GM23338 (cell line): ENCODE data around the gene NKAIN2. TPM values are rescaled to one million over a fixed set of nuclear protein-coding genes. Genes with fewer than 3 reads are reported as not detected.

Experiments used
- ATAC-seq: fragments of 200-7000 bp; cut with Tn5 transposase; 3 replicates; pipeline ENCODE4 v1.9.1; 2020
- DNase-seq: peaks from one replicate; pipeline ENCODE4 v3.0.0-alpha.2; 2015; ENCODE audit warnings: low spot score
- H2AFZ ChIP-seq: fragments of 200-600 bp; sonication (generic); 2 replicates; pipeline ENCODE4 v1.8.0; 2016; ENCODE audit warnings: antibody characterized with exemption, mild to moderate bottlenecking, moderate library complexity
- H3F3A ChIP-seq: fragments of 200-600 bp; sonication (generic); replicated peaks from 2 replicates; pipeline ENCODE4 v1.8.0; 2017; ENCODE audit warnings: antibody characterized with exemption, mixed run types, low read depth
- H3K27ac ChIP-seq: fragments of 200-600 bp; sonication (generic); 2 replicates; pipeline ENCODE4 v1.6.1; 2016; ENCODE audit warnings: low read depth
- H3K27me3 ChIP-seq: fragments of 200-600 bp; sonication (generic); 2 replicates; pipeline ENCODE4 v1.8.0; 2016; ENCODE audit warnings: mild to moderate bottlenecking, mixed run types, moderate library complexity; ENCODE audit not compliant: insufficient read depth
- H3K36me3 ChIP-seq: fragments of 200-600 bp; sonication (generic); 2 replicates; pipeline ENCODE4 v1.8.0; 2016; ENCODE audit warnings: mild to moderate bottlenecking; ENCODE audit not compliant: insufficient read depth
- H3K4me1 ChIP-seq: fragments of 200-600 bp; sonication (generic); 2 replicates; pipeline ENCODE4 v1.8.0; 2016; ENCODE audit warnings: mild to moderate bottlenecking, moderate library complexity; ENCODE audit not compliant: insufficient read depth
- H3K4me2 ChIP-seq: fragments of 200-600 bp; sonication (generic); 2 replicates; pipeline ENCODE4 v1.7.1; 2017; ENCODE audit warnings: mixed run types
- H3K4me3 ChIP-seq: fragments of 200-600 bp; sonication (generic); 2 replicates; pipeline ENCODE4 v1.6.1; 2016; ENCODE audit warnings: mixed run types
- H3K79me2 ChIP-seq: fragments of 200-600 bp; sonication (generic); replicated peaks from 2 replicates; pipeline ENCODE4 v1.8.0; 2017; ENCODE audit warnings: mild to moderate bottlenecking; ENCODE audit not compliant: insufficient read depth
- H3K9me2 ChIP-seq: fragments of 200-600 bp; sonication (generic); 2 replicates; pipeline ENCODE4 v1.8.0; 2017; ENCODE audit not compliant: insufficient read depth
- H4K20me1 ChIP-seq: fragments of 200-600 bp; sonication (generic); replicated peaks from 2 replicates; pipeline ENCODE4 v1.8.0; 2017; ENCODE audit warnings: mild to moderate bottlenecking; ENCODE audit not compliant: insufficient read depth
- H3K27ac Mint-ChIP-seq: 2 replicates; pipeline ENCODE4 v1.8.0; 2020; ENCODE audit warnings: inconsistent platforms, mild to moderate bottlenecking, moderate library complexity, mixed read lengths
- H3K27me3 Mint-ChIP-seq: 3 replicates; pipeline ENCODE4 v1.8.0; 2022; ENCODE audit warnings: low read depth, mild to moderate bottlenecking, moderate library complexity, mixed read lengths, inconsistent platforms; ENCODE audit not compliant: insufficient read depth, poor library complexity
- H3K36me3 Mint-ChIP-seq: 3 replicates; pipeline ENCODE4 v1.8.0; 2021; ENCODE audit warnings: low read depth, mild to moderate bottlenecking, inconsistent platforms, moderate library complexity, mixed read lengths
- H3K4me1 Mint-ChIP-seq: 3 replicates; pipeline ENCODE4 v1.8.0; 2020; ENCODE audit warnings: mild to moderate bottlenecking, inconsistent platforms, mixed read lengths
- H3K4me3 Mint-ChIP-seq: 3 replicates; pipeline ENCODE4 v1.8.0; 2021; ENCODE audit warnings: moderate library complexity, mild to moderate bottlenecking, inconsistent platforms, mixed read lengths
- H3K9me3 Mint-ChIP-seq: 3 replicates; pipeline ENCODE4 v1.8.0; 2020; ENCODE audit warnings: moderate library complexity, mild to moderate bottlenecking, inconsistent platforms, mixed read lengths
- CREB1 ChIP-seq: fragments of 250-450 bp; sonication (Bioruptor Pico); IDR thresholded peaks from 2 replicates; pipeline ENCODE4 v1.5.0; 2020; ENCODE audit warnings: low read depth, mild to moderate bottlenecking, moderate library complexity
- ETS1 ChIP-seq: IDR thresholded peaks from 2 replicates; pipeline ENCODE4 v1.6.1; 2016; ENCODE audit warnings: antibody characterized with exemption
- EZH2 ChIP-seq: fragments of 200-600 bp; sonication (generic); IDR thresholded peaks from one replicate; pipeline ENCODE4 v1.8.0; 2017; ENCODE audit warnings: antibody characterized with exemption, mild to moderate bottlenecking, low read depth; ENCODE audit not compliant: unreplicated experiment
- JUNB ChIP-seq: IDR thresholded peaks from one replicate; pipeline ENCODE4 v1.6.1; 2016; ENCODE audit warnings: antibody characterized with exemption; ENCODE audit not compliant: unreplicated experiment
- NANOG ChIP-seq: IDR thresholded peaks from 2 replicates; pipeline ENCODE4 v1.6.1; 2016; ENCODE audit warnings: antibody characterized with exemption, borderline replicate concordance
- STAT1 ChIP-seq: IDR thresholded peaks from one replicate; pipeline ENCODE4 v1.6.1; 2016; ENCODE audit warnings: antibody characterized with exemption; ENCODE audit not compliant: unreplicated experiment
- ZNF114 ChIP-seq: fragments of 250-450 bp; sonication (Bioruptor Pico); IDR thresholded peaks from 2 replicates; pipeline ENCODE4 v1.5.0; 2020; ENCODE audit warnings: mild to moderate bottlenecking, moderate library complexity
- ZNF331 ChIP-seq: fragments of 250-450 bp; sonication (Bioruptor Pico); IDR thresholded peaks from 2 replicates; pipeline ENCODE4 v1.5.0; 2020; ENCODE audit warnings: low read depth, mild to moderate bottlenecking, moderate library complexity
- polyA plus RNA-seq: library from polyadenylated mRNA; unstranded; fragments of >200 nt; fragmentation: Nextera tagmentation; extraction: Ambion mirVana; gene quantifications from 2 replicates; pipeline ENCODE4 v1.2.1, GENCODE V29; 2016
- total RNA-seq: library from RNA; depleted of rRNA; stranded (reverse); fragments of >200 nt; shearing (Covaris generic); gene quantifications from 2 replicates; pipeline ENCODE4 v1.2.3, GENCODE V29; 2014
- TF ChIP-seq, protein P1 (sequence below), 2 experiments: fragments of 200-600 bp in 1 of 2; sonication (generic) in 1 of 2; conservative IDR thresholded peaks; 2 replicates each; pipeline versions ENCODE4 v1.5.1 to v1.6.1; 2016 to 2017; ENCODE audit warnings: antibody characterized with exemption in 2 of 2, low read depth in 2 of 2, mild to moderate bottlenecking in 2 of 2, moderate library complexity in 1 of 2
- TF ChIP-seq, protein P2 (sequence below): fragments of 250-450 bp; sonication (Bioruptor Pico); IDR thresholded peaks from 2 replicates; pipeline ENCODE4 v1.5.0; 2020; ENCODE audit warnings: mild to moderate bottlenecking, moderate library complexity

The NKAIN2 gene
- total and polyA plus RNA-seq, 2 experiments from 2014 or later, result 0.39 to 1.1 TPM

DNA sequence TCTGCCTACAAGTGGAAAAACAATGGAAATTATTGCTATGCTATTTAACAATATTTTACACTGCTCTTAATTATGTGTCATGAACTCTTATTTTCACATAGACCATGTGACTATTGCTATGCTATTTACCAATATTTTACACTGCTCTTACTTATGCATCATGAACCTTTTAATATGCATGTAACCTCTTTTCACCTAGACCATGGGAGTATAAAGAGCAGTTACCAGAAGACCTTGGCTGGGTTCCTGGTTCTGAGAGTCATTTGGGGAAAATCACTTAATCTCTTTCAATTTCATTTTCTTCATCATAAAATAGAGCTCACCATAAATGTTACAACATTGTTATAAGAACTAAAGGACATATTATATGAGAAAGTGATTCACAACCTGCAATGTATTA, 934.8 kb downstream of the NKAIN2 start (continued):
- TF ChIP-seq, protein P1, sequence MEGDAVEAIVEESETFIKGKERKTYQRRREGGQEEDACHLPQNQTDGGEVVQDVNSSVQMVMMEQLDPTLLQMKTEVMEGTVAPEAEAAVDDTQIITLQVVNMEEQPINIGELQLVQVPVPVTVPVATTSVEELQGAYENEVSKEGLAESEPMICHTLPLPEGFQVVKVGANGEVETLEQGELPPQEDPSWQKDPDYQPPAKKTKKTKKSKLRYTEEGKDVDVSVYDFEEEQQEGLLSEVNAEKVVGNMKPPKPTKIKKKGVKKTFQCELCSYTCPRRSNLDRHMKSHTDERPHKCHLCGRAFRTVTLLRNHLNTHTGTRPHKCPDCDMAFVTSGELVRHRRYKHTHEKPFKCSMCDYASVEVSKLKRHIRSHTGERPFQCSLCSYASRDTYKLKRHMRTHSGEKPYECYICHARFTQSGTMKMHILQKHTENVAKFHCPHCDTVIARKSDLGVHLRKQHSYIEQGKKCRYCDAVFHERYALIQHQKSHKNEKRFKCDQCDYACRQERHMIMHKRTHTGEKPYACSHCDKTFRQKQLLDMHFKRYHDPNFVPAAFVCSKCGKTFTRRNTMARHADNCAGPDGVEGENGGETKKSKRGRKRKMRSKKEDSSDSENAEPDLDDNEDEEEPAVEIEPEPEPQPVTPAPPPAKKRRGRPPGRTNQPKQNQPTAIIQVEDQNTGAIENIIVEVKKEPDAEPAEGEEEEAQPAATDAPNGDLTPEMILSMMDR (conservative IDR thresholded peaks at IDR 0.05; ENCODE audit: low read depth in 2 of 2), result no peak
- TF ChIP-seq JUNB (no peak), EZH2 (no peak)

- ATAC-seq (no peak), DNase-seq (no peak)
- Histone ChIP-seq H3K4me1 (no peaks in the 10 kb centered on the region), H3K27ac (no peak overlapping the region), H3K36me3 (no peaks in the 10 kb centered on the region), H3K27me3 (no peaks in the 10 kb centered on the region), H3K4me2 (no peak overlapping the region), H3K4me3 (no peak overlapping the region), H3F3A (no peaks in the 10 kb centered on the region), H4K20me1 (no peaks in the 10 kb centered on the region), H3K9me2 (0 out of 2 replicates have a peak, but pooled peaks cover 14% of the 10 kb centered on the region), H2AFZ (no peak overlapping the region), H3K79me2 (no peaks in the 10 kb centered on the region)
- H3K27ac Mint-ChIP-seq, result no peak overlapping the region
- H3K36me3 Mint-ChIP-seq, result no peaks in the 10 kb centered on the region
- H3K9me3 Mint-ChIP-seq, result peaks cover 4% of the 10 kb centered on the region; the same call in 1 of the 3 replicates
- TF ChIP-seq, protein P2, sequence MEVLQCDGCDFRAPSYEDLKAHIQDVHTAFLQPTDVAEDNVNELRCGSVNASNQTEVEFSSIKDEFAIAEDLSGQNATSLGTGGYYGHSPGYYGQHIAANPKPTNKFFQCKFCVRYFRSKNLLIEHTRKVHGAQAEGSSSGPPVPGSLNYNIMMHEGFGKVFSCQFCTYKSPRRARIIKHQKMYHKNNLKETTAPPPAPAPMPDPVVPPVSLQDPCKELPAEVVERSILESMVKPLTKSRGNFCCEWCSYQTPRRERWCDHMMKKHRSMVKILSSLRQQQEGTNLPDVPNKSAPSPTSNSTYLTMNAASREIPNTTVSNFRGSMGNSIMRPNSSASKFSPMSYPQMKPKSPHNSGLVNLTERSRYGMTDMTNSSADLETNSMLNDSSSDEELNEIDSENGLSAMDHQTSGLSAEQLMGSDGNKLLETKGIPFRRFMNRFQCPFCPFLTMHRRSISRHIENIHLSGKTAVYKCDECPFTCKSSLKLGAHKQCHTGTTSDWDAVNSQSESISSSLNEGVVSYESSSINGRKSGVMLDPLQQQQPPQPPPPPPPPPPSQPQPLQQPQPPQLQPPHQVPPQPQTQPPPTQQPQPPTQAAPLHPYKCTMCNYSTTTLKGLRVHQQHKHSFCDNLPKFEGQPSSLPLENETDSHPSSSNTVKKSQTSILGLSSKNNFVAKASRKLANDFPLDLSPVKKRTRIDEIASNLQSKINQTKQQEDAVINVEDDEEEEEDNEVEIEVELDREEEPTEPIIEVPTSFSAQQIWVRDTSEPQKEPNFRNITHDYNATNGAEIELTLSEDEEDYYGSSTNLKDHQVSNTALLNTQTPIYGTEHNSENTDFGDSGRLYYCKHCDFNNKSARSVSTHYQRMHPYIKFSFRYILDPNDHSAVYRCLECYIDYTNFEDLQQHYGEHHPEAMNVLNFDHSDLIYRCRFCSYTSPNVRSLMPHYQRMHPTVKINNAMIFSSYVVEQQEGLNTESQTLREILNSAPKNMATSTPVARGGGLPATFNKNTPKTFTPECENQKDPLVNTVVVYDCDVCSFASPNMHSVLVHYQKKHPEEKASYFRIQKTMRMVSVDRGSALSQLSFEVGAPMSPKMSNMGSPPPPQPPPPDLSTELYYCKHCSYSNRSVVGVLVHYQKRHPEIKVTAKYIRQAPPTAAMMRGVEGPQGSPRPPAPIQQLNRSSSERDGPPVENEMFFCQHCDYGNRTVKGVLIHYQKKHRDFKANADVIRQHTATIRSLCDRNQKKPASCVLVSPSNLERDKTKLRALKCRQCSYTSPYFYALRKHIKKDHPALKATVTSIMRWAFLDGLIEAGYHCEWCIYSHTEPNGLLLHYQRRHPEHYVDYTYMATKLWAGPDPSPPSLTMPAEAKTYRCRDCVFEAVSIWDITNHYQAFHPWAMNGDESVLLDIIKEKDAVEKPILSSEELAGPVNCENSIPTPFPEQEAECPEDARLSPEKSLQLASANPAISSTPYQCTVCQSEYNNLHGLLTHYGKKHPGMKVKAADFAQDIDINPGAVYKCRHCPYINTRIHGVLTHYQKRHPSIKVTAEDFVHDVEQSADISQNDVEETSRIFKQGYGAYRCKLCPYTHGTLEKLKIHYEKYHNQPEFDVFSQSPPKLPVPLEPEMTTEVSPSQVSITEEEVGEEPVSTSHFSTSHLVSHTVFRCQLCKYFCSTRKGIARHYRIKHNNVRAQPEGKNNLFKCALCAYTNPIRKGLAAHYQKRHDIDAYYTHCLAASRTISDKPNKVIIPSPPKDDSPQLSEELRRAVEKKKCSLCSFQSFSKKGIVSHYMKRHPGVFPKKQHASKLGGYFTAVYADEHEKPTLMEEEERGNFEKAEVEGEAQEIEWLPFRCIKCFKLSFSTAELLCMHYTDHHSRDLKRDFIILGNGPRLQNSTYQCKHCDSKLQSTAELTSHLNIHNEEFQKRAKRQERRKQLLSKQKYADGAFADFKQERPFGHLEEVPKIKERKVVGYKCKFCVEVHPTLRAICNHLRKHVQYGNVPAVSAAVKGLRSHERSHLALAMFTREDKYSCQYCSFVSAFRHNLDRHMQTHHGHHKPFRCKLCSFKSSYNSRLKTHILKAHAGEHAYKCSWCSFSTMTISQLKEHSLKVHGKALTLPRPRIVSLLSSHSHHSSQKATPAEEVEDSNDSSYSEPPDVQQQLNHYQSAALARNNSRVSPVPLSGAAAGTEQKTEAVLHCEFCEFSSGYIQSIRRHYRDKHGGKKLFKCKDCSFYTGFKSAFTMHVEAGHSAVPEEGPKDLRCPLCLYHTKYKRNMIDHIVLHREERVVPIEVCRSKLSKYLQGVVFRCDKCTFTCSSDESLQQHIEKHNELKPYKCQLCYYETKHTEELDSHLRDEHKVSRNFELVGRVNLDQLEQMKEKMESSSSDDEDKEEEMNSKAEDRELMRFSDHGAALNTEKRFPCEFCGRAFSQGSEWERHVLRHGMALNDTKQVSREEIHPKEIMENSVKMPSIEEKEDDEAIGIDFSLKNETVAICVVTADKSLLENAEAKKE (CRISPR knock-in tag), result no peak
- TF ChIP-seq JUNB (no peak), ZNF114 (CRISPR knock-in tag) (no peak), ETS1 (no peak), ZNF331 (no peak), CREB1 (CRISPR knock-in tag) (no peak), EZH2 (no peak), STAT1 (no peak), NANOG (no peak)
- TF ChIP-seq, protein P1 (conservative IDR thresholded peaks at IDR 0.05; ENCODE audit: low read depth in 2 of 2), result no peak
- no peak overlapping the region for H3K4me3 Mint-ChIP-seq
- H3K27me3 Mint-ChIP-seq, result no peaks in the 10 kb centered on the region
- H3K4me1 Mint-ChIP-seq, result peaks cover 5% of the 10 kb centered on the region; the same call in 2 of the 3 replicates
Observed at GRCh38 chr6:124741341-124741740, 937.7 kb downstream of the NKAIN2 start.
